HepG2 (cell line): Measurements from ENCODE around the gene PGAP3. TPM values are rescaled to one million over a fixed set of nuclear protein-coding genes. Genes with fewer than 3 reads are reported as not detected.

Source experiments
- BCL3 ChIP-seq: sonication (generic); formaldehyde crosslinking; IDR thresholded peaks from 2 replicates; pipeline ENCODE4 v1.5.1; 2020; ENCODE audit warnings: mild to moderate bottlenecking, missing genetic modification reagents, moderate library complexity
- HMGXB4 ChIP-seq, 2 experiments: sonication (generic) in 1 of 2; formaldehyde crosslinking in 1 of 2; IDR thresholded peaks; 2 replicates each; pipeline versions ENCODE4 v1.4.0 to v1.6.1; 2018 to 2020; ENCODE audit warnings: missing genetic modification reagents in 2 of 2, borderline replicate concordance in 1 of 2, low read depth in 1 of 2, mild to moderate bottlenecking in 1 of 2, missing biosample characterization in 1 of 2
- HNRNPH1 ChIP-seq: fragments of 200-400 bp; formaldehyde crosslinking; optimal IDR thresholded peaks from 2 replicates; pipeline ENCODE3; 2017; ENCODE audit warnings: mild to moderate bottlenecking, low read depth, low read length
- HOMEZ ChIP-seq: IDR thresholded peaks from 2 replicates; pipeline ENCODE4 v1.6.1; 2016; ENCODE audit warnings: low read depth
- HOXA5 ChIP-seq: sonication (generic); formaldehyde crosslinking; IDR thresholded peaks from 2 replicates; pipeline ENCODE4 v1.4.0; 2020; ENCODE audit warnings: missing genetic modification reagents
- JUN ChIP-seq: sonication (generic); formaldehyde crosslinking; IDR thresholded peaks from 2 replicates; pipeline ENCODE4 v1.4.0; 2020; ENCODE audit warnings: mild to moderate bottlenecking, missing genetic modification reagents
- KMT2A ChIP-seq: sonication (generic); formaldehyde crosslinking; IDR thresholded peaks from 2 replicates; pipeline ENCODE4 v1.4.0; 2020; ENCODE audit warnings: missing genetic modification reagents
- MZF1 ChIP-seq: sonication (generic); formaldehyde crosslinking; IDR thresholded peaks from 2 replicates; pipeline ENCODE4 v1.8.1; 2023; ENCODE audit warnings: mild to moderate bottlenecking, missing genetic modification reagents, borderline replicate concordance
- POLR2G ChIP-seq: fragments of 200-400 bp; formaldehyde crosslinking; IDR thresholded peaks from 2 replicates; pipeline ENCODE4 v1.6.1; 2018; ENCODE audit warnings: mild to moderate bottlenecking, low read depth, low read length, moderate library complexity
- SAFB2 ChIP-seq: sonication (generic); formaldehyde crosslinking; IDR thresholded peaks from 2 replicates; pipeline ENCODE4 v1.5.1; 2020; ENCODE audit warnings: missing genetic modification reagents, low read depth, mild to moderate bottlenecking, borderline replicate concordance
- SP1 ChIP-seq, 2 experiments: fragments of 450-650 bp in 1 of 2; sonication (generic) in 1 of 2; formaldehyde crosslinking in 1 of 2; IDR thresholded peaks; 2 replicates each; pipeline versions ENCODE4 v1.4.0 to v1.6.1; 2016 to 2020; ENCODE audit warnings: missing genetic modification reagents in 1 of 2
- SP140L ChIP-seq: sonication (generic); formaldehyde crosslinking; IDR thresholded peaks from 2 replicates; pipeline ENCODE4 v1.4.0; 2020; ENCODE audit warnings: missing genetic modification reagents, borderline replicate concordance
- TARDBP ChIP-seq: sonication (generic); formaldehyde crosslinking; IDR thresholded peaks from 2 replicates; pipeline ENCODE4 v1.8.0; 2022; ENCODE audit warnings: mild to moderate bottlenecking, missing genetic modification reagents
- ZHX2 ChIP-seq, 2 experiments: sonication (generic) in 1 of 2; formaldehyde crosslinking in 1 of 2; IDR thresholded peaks; 2 replicates each; pipeline versions ENCODE4 v1.6.1 to v1.9.0; 2014 to 2022; ENCODE audit warnings: antibody characterized with exemption in 1 of 2, borderline replicate concordance in 1 of 2, inconsistent platforms in 1 of 2, low read depth in 1 of 2, missing genetic modification reagents in 1 of 2
- ZNF207 ChIP-seq: fragments of 450-650 bp; IDR thresholded peaks from 2 replicates; pipeline ENCODE4 v1.6.1; 2016; ENCODE audit warnings: antibody characterized with exemption, borderline replicate concordance
- ZNF639 ChIP-seq: conservative IDR thresholded peaks from 2 replicates; pipeline ENCODE4 v1.6.1; 2018; ENCODE audit warnings: missing genetic modification reagents
- ZNF766 ChIP-seq: sonication (generic); formaldehyde crosslinking; IDR thresholded peaks from 2 replicates; pipeline ENCODE4 v1.5.0; 2020; ENCODE audit warnings: missing genetic modification reagents, borderline replicate concordance
- polyA plus RNA-seq, 8 experiments: library from polyadenylated mRNA; depleted of rRNA in 3 of 8; stranded (reverse) in 7 of 8; unstranded in 1 of 8; fragments of >200 nt; fragmentation: Illumina TruSeq in 4 of 8; extraction: Trizol in 4 of 8; gene quantifications; 2 replicates each; pipeline versions ENCODE4 v1.2.1 to v1.2.3, GENCODE V29; 2011 to 2016; ENCODE audit warnings: low read depth in 4 of 8, missing spikeins in 1 of 8, mixed read lengths in 1 of 8; ENCODE audit not compliant: insufficient read depth in 1 of 8
- total RNA-seq, 5 experiments: library from RNA; depleted of rRNA; stranded (reverse); fragments of >200 nt; fragmentation: Illumina TruSeq; extraction: Trizol; gene quantifications; 2 replicates each; pipeline ENCODE4 v1.2.3, GENCODE V29; 2016; ENCODE audit warnings: low read depth in 1 of 5

The PGAP3 gene
- total and polyA plus RNA-seq, 2 of the 13 experiments (the other 11 are each of a cell fraction or from before 2014, with no cell fraction given) = 11.9 to 14.6 TPM

GRCh38 chr17:39695089-39695474, 7.2 kb upstream of the PGAP3 start (continued):
- no peak for TF ChIP-seq SAFB2 (CRISPR knock-in tag)
- peak; percentile 30; the same call in 1 of the 2 replicates for TF ChIP-seq SP140L (CRISPR knock-in tag)
- TF ChIP-seq KMT2A (CRISPR knock-in tag) = no peak
- TF ChIP-seq ZHX2 (IDR thresholded peaks at IDR 0.05; ENCODE audit: low read depth) = no peak
- TF ChIP-seq ZHX2 (CRISPR knock-in tag; IDR thresholded peaks at IDR 0.05; ENCODE audit: borderline replicate concordance) = 0 out of 2 replicates have a peak, but pooled peaks have one; percentile 7
- TF ChIP-seq ZNF207 = no peak
- TF ChIP-seq HOXA5 (CRISPR knock-in tag) = peak; percentile 9; the same call in 1 of the 2 replicates
- TF ChIP-seq POLR2G = peak; percentile 1; the same call in 1 of the 2 replicates
- TF ChIP-seq ZNF639 (CRISPR knock-in tag) = 0 out of 2 replicates have a peak, but pooled peaks have one; percentile 50
- TF ChIP-seq HNRNPH1 = peak; percentile 35
- no peak for TF ChIP-seq HOMEZ (CRISPR knock-in tag)
- TF ChIP-seq HMGXB4 (CRISPR knock-in tag; IDR thresholded peaks at IDR 0.05; ENCODE audit: borderline replicate concordance in 1 of 2, low read depth in 1 of 2) = no peak
- peak; percentile 30; the same call in 1 of the 2 replicates for TF ChIP-seq MZF1 (CRISPR knock-in tag)
- no peak for TF ChIP-seq BCL3 (CRISPR knock-in tag)
- TF ChIP-seq TARDBP = no peak
- no peak for TF ChIP-seq JUN
- TF ChIP-seq ZNF766 (CRISPR knock-in tag) = peak; percentile 79; the same call in 1 of the 2 replicates
- TF ChIP-seq SP1 (IDR thresholded peaks at IDR 0.05) = no peak
- peak; percentile 29; the same call in 1 of the 2 replicates for TF ChIP-seq SP1 (CRISPR knock-in tag; IDR thresholded peaks at IDR 0.05)
